NCI-H1092 (cell line): Measurements from ENCODE around the gene CCNB1IP1.
"Not testable (repeated sequence)": the region's sequence is repeated elsewhere in the genome, so short reads cannot be mapped to it uniquely, and the experiment has no call there.

ENCODE experiments used
- DNase-seq: peaks from one replicate; lab custom pipeline; 2025; lab: John Stamatoyannopoulos, UW

The CCNB1IP1 gene

GRCh38 chr14:20332788-20333493 lies at the start of gene CCNB1IP1:
TSS of gene CCNB1IP1 (minus strand) at chr14:20333279. CDS start at chr14:20316523, 16,756 bp downstream.
- DNase-seq: peak; percentile 83

DNA sequence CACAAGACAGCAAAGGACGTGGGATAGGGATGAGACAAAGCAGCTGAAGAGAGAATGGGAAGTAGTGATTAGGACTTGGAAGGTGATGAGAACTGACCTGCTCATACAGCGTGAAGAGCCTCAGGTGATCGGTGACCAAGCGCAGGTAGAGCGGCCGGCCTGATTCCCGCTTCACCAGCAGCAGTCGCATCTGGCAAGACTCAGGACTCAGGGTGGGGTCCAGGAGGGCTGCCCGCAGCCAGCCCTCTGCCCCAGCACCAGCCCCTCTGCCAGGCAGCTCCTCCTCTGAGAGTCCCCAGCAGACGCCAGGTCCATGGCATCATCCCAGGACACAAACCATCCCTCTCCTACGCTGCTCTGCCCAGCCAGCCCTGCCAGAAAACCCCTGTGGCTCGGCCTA lies 49.4 kb upstream of the CCNB1IP1 start:
- no peak for DNase-seq

- DNase-seq: no peak
Measured at GRCh38 chr14:20381341-20381740, 48.3 kb upstream of the CCNB1IP1 start.

GRCh38 chr14:20380681-20381080 lies 47.6 kb upstream of the CCNB1IP1 start:
- no peak for DNase-seq

DNA sequence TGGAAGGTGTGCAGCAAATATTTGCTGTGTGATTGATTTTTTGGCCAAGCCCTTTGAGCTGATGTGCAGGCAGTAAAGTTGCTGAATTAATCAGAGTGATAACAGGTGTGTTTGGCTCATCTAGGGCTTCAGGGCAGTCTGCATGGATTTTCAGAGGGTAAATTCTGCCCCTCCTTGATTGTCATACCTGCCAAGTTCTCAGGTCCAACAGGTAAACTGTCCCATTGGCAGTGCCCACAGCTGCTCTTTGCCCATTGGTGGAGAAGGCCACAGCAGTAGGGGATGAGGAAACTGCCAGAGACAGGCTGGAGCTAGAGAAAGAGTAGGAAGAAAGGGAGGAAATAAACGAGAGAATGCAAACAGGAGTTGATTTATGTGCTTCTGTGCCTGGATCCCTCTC lies 46.7 kb upstream of the CCNB1IP1 start:
- no peak for DNase-seq

DNA sequence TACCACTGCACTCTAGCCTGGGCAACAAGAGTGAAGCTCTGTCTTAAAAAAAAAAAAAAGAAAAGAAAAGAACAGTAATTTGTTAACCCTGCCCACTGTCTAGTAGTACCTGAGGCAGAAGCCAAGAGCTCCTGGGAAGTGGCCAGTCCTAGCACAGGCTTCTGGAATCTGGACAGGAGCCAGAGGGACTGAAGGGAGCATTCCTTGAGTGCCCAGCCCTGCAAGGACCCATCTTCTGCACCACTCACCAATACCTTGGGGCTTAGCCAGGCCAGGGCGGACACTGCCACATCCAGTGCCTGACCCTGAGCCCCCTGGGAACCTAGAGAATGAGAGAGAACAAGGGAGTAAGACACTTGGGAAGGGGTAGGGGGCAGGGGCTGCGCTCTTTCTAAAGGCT lies 44.1 kb upstream of the CCNB1IP1 start:
- no peak for DNase-seq

GRCh38 chr14:20376071-20376588 lies 43.1 kb upstream of the CCNB1IP1 start:
- no peak for DNase-seq

DNA sequence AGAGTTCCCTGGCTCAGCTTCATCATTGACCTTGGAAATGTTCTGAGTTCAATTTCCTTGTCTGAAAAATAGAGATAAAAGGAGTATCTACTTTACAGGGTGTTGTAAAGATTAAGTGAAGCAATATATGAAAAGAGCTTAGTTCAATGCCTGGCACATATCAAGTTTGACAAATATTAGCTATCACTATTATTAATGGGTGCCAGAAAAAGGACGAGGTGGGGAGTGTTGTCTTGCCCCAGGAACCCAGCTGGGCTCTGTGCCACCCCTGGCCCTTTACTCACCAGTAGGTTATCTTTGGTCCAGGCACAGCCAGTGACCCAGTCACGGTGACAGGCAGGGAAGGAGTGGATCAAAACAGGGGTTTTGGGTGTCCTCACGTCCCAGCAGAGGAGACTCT lies 42.4 kb upstream of the CCNB1IP1 start:
- no peak for DNase-seq

GRCh38 chr14:20372796-20373195 lies 39.7 kb upstream of the CCNB1IP1 start:
- DNase-seq: no peak

DNA sequence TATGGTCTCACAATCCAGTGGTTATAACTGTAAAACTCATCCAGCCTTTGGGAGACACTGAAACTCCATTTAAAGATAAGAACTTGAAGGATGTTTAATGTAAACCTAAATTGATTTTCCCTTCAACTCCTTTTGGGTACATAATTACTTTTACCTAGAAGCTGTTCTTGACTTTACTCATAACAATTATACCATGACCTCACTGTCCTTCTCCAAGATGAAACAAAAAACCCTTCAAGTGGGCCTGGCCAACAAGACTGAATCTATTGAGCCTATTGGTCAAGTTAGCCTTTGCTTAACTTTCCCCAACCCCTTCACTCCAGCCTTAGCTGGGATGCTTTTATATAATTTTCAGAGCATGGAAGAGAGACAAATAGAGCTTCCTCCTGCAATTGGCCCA lies 32.8 kb upstream of the CCNB1IP1 start:
- no peak for DNase-seq

- DNase-seq: not testable (repeated sequence)
Measured at GRCh38 chr14:20358474-20358873, 25.4 kb upstream of the CCNB1IP1 start.

- DNase-seq: no peak
Measured at GRCh38 chr14:20356422-20356821, 23.3 kb upstream of the CCNB1IP1 start.

GRCh38 chr14:20350860-20351259 lies 17.8 kb upstream of the CCNB1IP1 start:
- no peak for DNase-seq

GRCh38 chr14:20350282-20350681 lies 17.2 kb upstream of the CCNB1IP1 start:
- DNase-seq: no peak

- DNase-seq: no peak
Measured at GRCh38 chr14:20347747-20348146, 14.7 kb upstream of the CCNB1IP1 start.

DNA sequence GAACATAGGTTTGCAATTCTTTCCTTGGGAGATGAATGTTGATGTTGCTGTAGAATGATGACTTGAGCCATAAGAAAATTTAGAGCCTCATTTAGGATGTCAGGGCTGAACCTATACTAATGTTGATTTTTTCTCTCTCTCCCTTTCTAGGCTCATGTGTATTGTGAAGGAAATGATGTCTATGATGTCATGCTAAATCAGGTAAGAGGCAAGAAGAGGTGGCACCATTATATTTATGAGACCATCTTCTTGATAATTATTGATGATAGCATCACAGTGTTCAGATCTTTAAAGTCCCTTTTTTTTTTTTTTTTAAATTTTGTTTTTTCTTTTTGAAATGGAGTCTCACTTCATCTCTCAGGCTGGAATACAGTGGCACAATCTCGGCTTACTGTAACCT lies 13.6 kb upstream of the CCNB1IP1 start:
- no peak for DNase-seq

DNA sequence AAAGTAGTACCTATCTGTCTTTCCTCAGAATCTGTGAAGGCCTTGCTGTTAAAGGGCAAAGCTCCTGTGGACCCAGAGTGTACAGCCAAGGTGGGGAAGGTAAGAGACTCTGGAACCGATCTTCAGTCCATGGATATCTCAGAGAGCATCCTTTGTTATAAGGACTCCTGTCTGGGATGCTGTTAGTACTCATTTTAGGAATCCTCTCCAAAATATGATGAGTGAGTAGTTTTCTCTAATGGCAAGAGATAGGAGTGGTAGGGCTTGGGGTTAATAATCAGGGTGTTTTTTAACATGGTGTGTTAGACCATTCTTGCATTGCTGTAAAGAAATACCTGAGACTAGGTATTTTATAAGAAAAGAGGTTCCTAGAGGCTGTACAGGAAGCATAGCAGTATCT lies 12.3 kb upstream of the CCNB1IP1 start:
- DNase-seq: no peak

DNA sequence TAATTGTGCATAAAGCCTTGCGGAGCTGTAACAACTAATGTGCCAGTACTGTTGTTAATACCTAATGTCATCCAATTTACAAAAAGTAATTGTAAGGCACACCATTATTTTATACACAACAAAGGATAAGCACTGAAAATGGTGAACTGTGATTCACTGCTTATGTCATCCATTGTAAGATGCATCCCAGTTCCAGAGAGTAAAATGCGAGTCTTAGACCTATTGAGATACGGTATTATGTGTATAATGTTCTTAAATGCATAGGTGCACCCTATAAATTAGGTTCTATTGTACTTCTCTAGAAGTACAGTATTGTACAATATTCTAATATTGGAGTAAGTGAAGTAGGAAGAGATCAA lies 10.8 kb upstream of the CCNB1IP1 start:
- no peak for DNase-seq

DNA sequence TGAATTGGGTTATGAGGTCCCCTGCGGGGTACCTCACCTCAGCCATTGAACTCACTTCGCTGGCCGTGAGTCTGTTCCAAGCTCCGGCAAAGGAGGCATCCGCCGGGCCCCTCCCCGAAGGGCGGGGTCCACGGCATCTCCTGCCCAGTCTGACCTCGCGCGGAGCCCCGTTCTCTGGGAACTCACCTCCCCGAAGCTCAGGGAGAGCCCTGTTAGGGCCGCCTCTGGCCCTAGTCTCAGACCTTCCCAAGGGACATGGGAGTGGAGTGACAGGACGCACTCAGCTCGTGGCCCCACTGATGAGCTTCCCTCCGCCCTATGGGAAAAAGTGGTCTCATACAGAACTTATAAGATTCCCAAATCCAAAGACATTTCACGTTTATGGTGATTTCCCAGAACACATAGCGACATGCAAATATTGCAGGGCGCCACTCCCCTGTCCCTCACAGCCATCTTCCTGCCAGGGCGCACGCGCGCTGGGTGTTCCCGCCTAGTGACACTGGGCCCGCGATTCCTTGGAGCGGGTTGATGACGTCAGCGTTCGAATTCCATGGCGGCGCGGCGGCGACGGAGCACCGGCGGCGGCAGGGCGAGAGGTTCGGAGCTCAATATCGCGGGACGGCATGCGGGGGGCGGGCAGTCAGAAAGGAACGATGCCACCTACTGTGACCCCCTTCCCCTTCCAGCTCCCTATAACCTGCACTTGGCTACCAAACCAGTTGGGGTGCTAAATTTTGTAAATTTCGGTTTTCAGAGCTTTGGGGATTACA lies 10.2 kb upstream of the CCNB1IP1 start, which contains the start of gene PARP2:
TSS of gene PARP2 (plus strand) at position 544 of the 770 bp plus-strand sequence. CDS start at position 551, 7 bp downstream.
- DNase-seq: peak; percentile 100

DNA sequence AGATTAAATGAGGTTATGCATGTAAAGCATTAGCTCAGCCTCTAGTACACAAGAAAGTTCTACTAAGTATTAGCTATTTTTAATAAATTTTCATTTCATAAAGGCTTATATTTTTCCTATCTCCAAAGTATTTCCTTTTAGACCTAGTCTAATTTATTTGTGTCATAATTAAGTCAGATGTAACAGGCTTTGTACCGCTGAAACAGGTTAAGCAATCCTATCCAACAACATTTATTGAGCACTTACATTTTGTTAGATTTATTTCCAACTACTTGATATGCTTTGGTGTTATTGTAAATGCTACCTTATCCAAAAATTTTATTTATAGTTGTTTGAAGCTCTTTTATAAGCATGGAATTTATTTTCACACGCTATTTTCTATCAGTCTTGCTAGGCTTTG lies 8.6 kb upstream of the CCNB1IP1 start:
- no peak for DNase-seq

- DNase-seq: not testable (repeated sequence)
Measured at GRCh38 chr14:20341032-20341431, 8.0 kb upstream of the CCNB1IP1 start.

DNA sequence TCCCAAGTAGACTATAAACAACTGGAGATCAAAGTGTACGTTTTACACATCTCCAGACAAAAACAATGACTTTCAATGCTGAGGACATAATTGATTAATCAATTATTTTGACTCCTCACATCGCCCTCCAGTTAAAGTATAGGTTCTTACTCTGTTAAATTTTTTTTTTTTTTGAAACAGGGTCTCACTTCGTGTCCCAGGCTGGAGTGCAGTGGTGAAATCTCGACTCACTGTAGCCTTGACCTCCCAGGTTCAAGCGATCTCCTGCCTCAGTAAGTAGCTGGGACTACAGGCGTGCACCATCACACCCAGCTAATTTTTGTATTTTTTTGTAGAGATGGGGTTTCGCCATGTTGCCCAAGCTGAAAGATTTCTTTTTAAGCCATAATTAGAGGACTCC lies 938 bp upstream of the CCNB1IP1 start:
- no peak for DNase-seq

DNA sequence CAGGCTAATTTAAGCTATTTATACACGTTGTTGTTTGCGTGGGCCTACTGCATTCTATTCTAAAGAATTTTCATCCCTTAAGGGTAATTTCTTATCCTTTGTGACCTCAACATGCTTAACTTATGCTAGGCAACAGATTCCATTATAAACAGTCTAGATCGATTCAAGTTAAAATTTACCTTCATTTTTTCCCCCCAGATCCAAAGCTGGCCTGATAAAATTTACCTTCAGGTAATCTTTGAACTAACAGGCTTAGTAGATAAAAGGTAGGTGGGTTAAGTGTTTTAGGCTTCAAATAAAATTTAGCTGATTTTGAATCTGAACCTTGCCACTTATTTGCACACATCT lies 389 bp upstream of the CCNB1IP1 start:
- no peak for DNase-seq

GRCh38 chr14:20332431-20332787 lies 670 bp downstream of the CCNB1IP1 start:
- DNase-seq: no peak
